Ascending aorta (tissue), 2 donors: ENCODE measurements around the gene LRRC59. TPM values are rescaled to one million over a fixed set of nuclear protein-coding genes. Genes with fewer than 3 reads are reported as not detected.
A peak's percentile ranks its signal among the peaks of the same experiment; 100 is the strongest.
"Not testable (repeated sequence)": the region's sequence is repeated elsewhere in the genome, so short reads cannot be mapped to it uniquely, and the experiment has no call there.

ENCODE experiments used
- DNase-seq, 2 donors: peaks; one replicate each; pipeline ENCODE4 v3.0.0-alpha.2; 2019; ENCODE audit warnings: low spot score in 2 of 2
- H3K27ac ChIP-seq, 2 donors: fragments of 200-600 bp; sonication (generic); one replicate each; pipeline ENCODE4 v1.5.1; 2016 to 2017; ENCODE audit warnings: mild to moderate bottlenecking in 1 of 2
- H3K27me3 ChIP-seq: fragments of 200-600 bp; sonication (generic); one replicate; pipeline ENCODE4 v1.5.1; 2017
- H3K36me3 ChIP-seq, 2 donors: fragments of 200-600 bp; sonication (generic); one replicate each; pipeline ENCODE4 v1.5.1; 2016
- H3K4me1 ChIP-seq, 2 donors: fragments of 200-600 bp; sonication (generic); one replicate each; pipeline ENCODE4 v1.5.1; 2016 to 2017; ENCODE audit warnings: mild to moderate bottlenecking in 1 of 2
- H3K4me3 ChIP-seq, 2 donors: fragments of 200-600 bp; sonication (generic); one replicate each; pipeline ENCODE4 v1.5.1; 2016 to 2017; ENCODE audit warnings: mild to moderate bottlenecking in 1 of 2
- H3K9me3 ChIP-seq, 2 donors: fragments of 200-600 bp; sonication (generic); one replicate each; pipeline ENCODE4 v1.5.1; 2016
- CTCF ChIP-seq, 3 experiments: fragments of 200-600 bp in 2 of 3; fragments of 450-650 bp in 1 of 3; sonication (generic) in 2 of 3; IDR thresholded peaks; one replicate each; pipeline ENCODE4 v1.5.1; 2016 to 2019; ENCODE audit warnings: antibody characterized with exemption in 3 of 3, mild to moderate bottlenecking in 1 of 3, moderate library complexity in 1 of 3
- intact Hi-C: fragments of 100-400 bp; cut with DNase I; formaldehyde crosslinking; loops from one replicate; pipeline ENCODE4 v1.15.1; 2023
- total RNA-seq: library from RNA; depleted of rRNA; stranded (reverse); fragments of >200 nt; gene quantifications from one replicate; pipeline ENCODE4 v1.1.0, GENCODE V29; 2016

The LRRC59 gene
- total RNA-seq, 1 donor from 2014 or later: 91.9 TPM

DNA sequence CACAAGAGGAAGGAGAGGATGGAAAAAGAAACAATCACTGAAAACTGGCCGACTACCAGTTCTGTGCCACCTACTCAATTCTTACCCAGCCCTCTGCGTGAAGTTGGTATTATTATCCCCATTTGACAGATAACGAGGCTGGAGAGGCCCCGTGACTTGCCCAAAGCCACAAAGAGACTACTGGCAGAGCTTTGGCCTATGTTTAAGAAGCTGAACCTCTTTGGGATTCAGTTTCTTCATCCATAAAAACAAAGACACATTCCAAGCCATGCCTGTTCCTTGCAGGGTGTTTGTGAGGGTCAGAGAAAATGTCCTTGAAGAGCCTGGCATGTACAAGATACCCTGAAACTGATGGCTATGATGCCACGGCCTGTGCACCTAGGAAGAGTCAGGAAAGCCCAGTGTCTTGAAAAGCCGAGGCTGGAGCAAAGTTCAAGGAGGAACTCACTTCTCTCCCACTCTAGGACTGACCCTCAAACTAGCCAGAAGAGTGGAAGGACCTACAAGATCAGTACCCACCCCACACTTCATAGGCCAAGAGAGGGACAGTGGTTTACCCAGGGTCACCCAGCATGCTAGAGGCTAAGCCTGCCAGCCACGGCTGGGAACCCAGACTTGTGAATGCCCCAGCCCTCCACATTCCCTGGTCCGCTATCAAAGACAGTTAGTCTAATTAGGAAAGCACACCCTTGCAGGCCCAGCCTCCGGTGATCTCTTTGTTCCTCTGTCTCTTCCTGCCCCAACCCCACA, 27.1 kb upstream of the LRRC59 start:
- H3K4me1 ChIP-seq: peaks cover 4 to 20% of the 10 kb centered on the region in 2 donors
- no peak for TF ChIP-seq CTCF (IDR thresholded peaks at IDR 0.05)
- H3K4me3 ChIP-seq: no peak overlapping the region
- H3K27ac ChIP-seq: no peak overlapping the region
- H3K36me3 ChIP-seq: no peaks in the 10 kb centered on the region
- no peaks in the 10 kb centered on the region for H3K27me3 ChIP-seq
- no peaks in the 10 kb centered on the region for H3K9me3 ChIP-seq
- DNase-seq: no peak
- intact Hi-C loops: no loop called here

GRCh38 chr17:50423553-50424159, 26.3 kb upstream of the LRRC59 start:
- Histone ChIP-seq H3K4me1 (peaks cover 4 to 20% of the 10 kb centered on the region in 2 donors), H3K36me3 (no peaks in the 10 kb centered on the region), H3K9me3 (no peaks in the 10 kb centered on the region), H3K27me3 (no peaks in the 10 kb centered on the region), H3K4me3 (no peak overlapping the region), H3K27ac (no peak overlapping the region)
- no peak for TF ChIP-seq CTCF (IDR thresholded peaks at IDR 0.05)
- intact Hi-C loops: no loop called here
- DNase-seq: no peak

DNA sequence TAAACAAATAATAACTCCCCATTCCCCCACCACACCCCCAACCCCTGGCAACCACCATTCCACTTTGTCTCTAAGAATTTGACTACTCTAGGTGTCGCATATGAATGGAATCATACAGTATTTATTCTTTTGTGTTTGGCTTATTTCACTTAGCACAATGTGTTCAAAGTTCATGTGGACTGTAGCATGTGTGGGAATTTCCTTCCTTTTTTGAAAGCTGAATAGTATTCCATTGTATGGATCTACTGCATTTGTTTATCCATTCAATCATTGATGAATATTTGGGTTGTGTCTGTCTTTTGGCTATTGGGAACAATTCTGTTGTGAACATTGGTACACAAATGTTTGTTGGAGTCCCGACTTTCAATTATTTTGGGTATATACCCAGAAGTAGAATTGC, 25.4 kb upstream of the LRRC59 start:
- no peaks in the 10 kb centered on the region for H3K9me3 ChIP-seq
- no peaks in the 10 kb centered on the region for H3K36me3 ChIP-seq
- intact Hi-C loops: no loop called here
- H3K27ac ChIP-seq: no peak overlapping the region
- no peak for DNase-seq
- peaks cover 4 to 19% of the 10 kb centered on the region in 2 donors for H3K4me1 ChIP-seq
- no peaks in the 10 kb centered on the region for H3K27me3 ChIP-seq
- no peak for TF ChIP-seq CTCF (IDR thresholded peaks at IDR 0.05)
- H3K4me3 ChIP-seq: no peak overlapping the region

- H3K9me3 ChIP-seq: no peaks in the 10 kb centered on the region
- H3K4me3 ChIP-seq: peak overlapping the region; percentile 2 to 13
- TF ChIP-seq CTCF (IDR thresholded peaks at IDR 0.05): no peak
- H3K4me1 ChIP-seq: peaks cover 4 to 12% of the 10 kb centered on the region in 2 donors
- intact Hi-C loops: no loop called here
- H3K27ac ChIP-seq: peak overlapping the region; percentile 37 to 39
- no peak for DNase-seq
- H3K36me3 ChIP-seq: no peaks in the 10 kb centered on the region
- H3K27me3 ChIP-seq: no peaks in the 10 kb centered on the region
Observed at GRCh38 chr17:50421308-50422051, 24.2 kb upstream of the LRRC59 start.

GRCh38 chr17:50420419-50421112, 23.2 kb upstream of the LRRC59 start:
- intact Hi-C loops: no loop called here

DNA sequence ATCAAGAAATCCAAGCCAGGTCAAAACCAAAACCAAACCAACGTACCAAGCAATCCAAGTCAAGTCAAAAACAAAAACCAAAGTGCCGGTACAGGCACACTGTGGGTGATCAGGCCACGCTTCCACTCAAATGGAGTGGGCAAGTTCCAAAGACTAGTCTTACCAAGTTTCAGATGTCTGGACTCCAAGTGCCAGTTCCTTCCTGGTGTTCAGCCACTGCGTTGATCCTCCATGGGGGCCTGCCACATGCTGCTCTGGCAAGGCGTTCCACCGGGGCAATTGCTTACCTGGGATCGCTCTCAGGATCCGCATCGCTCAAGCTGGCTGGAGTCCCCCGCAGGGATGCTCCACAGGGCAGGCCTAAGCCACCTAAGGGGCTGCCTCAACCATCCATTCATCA, 22.3 kb upstream of the LRRC59 start:
- H3K4me1 ChIP-seq, H3K4me3 ChIP-seq, H3K36me3 ChIP-seq, DNase-seq, intact Hi-C loops, H3K9me3 ChIP-seq, H3K27ac ChIP-seq, H3K27me3 ChIP-seq: not testable (repeated sequence)

More at GRCh38 chr17:50420419-50421112, 23.2 kb upstream of the LRRC59 start:
- DNase-seq: no peak
- Histone ChIP-seq H3K36me3 (no peaks in the 10 kb centered on the region), H3K27me3 (no peaks in the 10 kb centered on the region), H3K4me1 (peaks cover 2 to 7% of the 10 kb centered on the region in 2 donors), H3K27ac (no peak overlapping the region), H3K9me3 (no peaks in the 10 kb centered on the region), H3K4me3 (peak overlapping the region in 1 of 2 donors; percentile 2)
- no peak for TF ChIP-seq CTCF (IDR thresholded peaks at IDR 0.05)
